ENCODE data around the gene ARL3. TPM values are rescaled to one million over a fixed set of nuclear protein-coding genes. Genes with fewer than 3 reads are reported as not detected.
"Not testable (repeated sequence)": the region's sequence is repeated elsewhere in the genome, so short reads cannot be mapped to it uniquely, and the experiment has no call there.

The ARL3 gene
- total RNA-seq, 1 experiment from 2014 or later, result 10.4 TPM

GRCh38 chr10:102741726-102742237 lies 27.6 kb upstream of the ARL3 start:
- in situ Hi-C loops (cut with HindIII; ENCODE audit: low sequenced_read_pairs), result loop anchor here (5.0 kb wide), 1 partner anchor 91 kb away; no protein-coding TSS in a partner anchor
- no peak for DNase-seq (ENCODE audit: low spot score)

GRCh38 chr10:102740229-102740628 lies 26.0 kb upstream of the ARL3 start:
- in situ Hi-C loops (cut with HindIII; ENCODE audit: low sequenced_read_pairs), result loop anchor here (5.0 kb wide), 1 partner anchor 92 kb away; no protein-coding TSS in a partner anchor
- no peak for DNase-seq (ENCODE audit: low spot score)

DNA sequence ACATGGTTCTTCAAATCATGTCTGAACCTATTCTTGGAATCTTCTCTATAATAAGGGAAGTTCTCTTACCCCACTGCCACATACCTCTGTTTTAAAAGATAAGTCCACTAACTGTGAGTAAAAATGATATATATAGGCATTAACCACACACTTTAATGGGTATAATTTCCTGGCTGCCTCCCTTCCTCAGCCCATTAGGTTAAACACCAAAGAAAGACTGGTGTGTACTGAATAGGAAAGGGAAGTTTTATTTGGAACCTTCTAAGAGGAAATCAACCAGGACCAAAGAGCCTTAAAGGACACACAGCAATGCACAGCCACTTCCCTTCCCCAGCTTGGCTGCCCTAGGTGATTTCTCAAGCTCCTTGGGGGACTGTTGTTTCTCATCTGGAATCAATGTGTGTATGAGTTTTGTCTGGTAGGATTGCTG lies 24.5 kb upstream of the ARL3 start:
- DNase-seq (ENCODE audit: low spot score), result no peak
- in situ Hi-C loops (cut with HindIII; ENCODE audit: low sequenced_read_pairs), result no loop called here

GRCh38 chr10:102735065-102735562 lies 20.9 kb upstream of the ARL3 start:
- in situ Hi-C loops (cut with HindIII; ENCODE audit: low sequenced_read_pairs), result no loop called here
- DNase-seq (ENCODE audit: low spot score), result no peak

DNA sequence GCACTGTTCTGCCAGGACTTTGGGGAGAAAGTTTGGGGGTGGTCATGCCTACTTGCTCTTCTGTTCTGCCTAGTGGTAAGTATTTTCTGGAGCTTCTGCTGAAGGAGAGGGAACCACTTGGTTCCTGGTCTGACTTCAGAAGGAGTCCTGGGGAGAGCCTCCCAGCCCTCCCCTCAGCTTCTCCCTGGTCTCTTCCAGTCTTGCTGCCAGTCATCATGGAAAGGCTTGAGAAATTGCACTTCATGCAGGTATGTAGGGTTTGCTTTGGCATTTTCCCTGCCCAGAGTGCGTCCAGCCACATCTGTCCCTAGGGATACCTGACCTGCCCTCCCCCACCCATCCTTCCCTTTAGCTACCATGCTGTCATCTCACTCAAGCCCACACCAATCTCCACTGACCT lies 18.5 kb upstream of the ARL3 start:
- in situ Hi-C loops (cut with HindIII; ENCODE audit: low sequenced_read_pairs), result no loop called here
- no peak for DNase-seq (ENCODE audit: low spot score)

DNA sequence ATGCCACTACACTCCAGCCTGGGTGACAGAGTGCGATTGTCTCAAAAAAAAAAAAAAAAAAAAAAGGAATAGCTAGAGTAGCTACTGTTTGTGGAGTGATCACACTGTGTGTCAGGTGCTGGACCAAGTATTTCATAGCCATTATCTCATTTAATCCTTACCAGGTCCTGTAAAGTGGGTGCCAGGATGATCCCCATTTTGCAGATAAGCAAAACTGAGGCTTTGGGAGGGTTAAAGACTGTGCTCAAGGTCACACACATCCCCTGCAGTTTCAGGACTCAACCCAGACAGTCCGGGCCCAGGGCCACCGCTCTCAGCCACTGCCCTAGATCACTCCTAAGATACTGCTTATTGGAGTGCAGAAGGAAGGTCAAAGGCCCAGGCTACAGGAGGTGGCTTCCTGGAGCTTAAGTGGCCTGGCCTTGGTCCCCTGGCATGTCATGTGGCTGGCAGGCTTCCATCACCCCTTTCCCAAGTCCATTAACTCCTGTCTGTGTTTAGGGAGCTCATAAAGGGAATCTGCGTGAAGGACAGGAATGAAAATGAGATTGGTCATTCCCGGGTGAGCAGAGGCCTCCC lies 17.1 kb upstream of the ARL3 start:
- no peak for DNase-seq (ENCODE audit: low spot score)
- in situ Hi-C loops (cut with HindIII; ENCODE audit: low sequenced_read_pairs), result no loop called here

GRCh38 chr10:102729029-102730026 lies 15.1 kb upstream of the ARL3 start:
- DNase-seq (ENCODE audit: low spot score), result peak; percentile 82
- in situ Hi-C loops (cut with HindIII; ENCODE audit: low sequenced_read_pairs), result no loop called here

- DNase-seq (ENCODE audit: low spot score), result no peak
- in situ Hi-C loops (cut with HindIII; ENCODE audit: low sequenced_read_pairs), result no loop called here
Measured at GRCh38 chr10:102727037-102727818, 13.0 kb upstream of the ARL3 start.

DNA sequence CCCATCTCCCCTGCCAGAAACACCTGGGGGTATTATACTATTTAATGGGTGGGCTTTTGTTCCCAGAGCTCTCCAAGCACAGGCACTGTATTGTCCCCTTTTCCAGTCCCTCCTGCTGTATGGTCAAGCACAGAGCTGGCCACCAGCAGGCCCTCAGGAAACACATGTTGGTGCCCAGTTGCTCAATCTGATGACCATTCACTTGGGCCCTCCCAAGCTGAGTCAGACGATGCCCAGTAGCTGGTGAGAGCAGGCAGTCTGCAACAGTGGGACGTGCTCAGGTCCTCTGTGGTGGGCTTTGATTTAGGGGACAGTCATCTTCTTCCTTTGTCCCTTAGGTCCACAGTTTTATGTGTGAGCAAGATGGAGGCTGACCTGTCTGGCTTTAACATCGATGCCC lies 12.1 kb upstream of the ARL3 start:
- DNase-seq (ENCODE audit: low spot score), result no peak
- in situ Hi-C loops (cut with HindIII; ENCODE audit: low sequenced_read_pairs), result no loop called here

DNA sequence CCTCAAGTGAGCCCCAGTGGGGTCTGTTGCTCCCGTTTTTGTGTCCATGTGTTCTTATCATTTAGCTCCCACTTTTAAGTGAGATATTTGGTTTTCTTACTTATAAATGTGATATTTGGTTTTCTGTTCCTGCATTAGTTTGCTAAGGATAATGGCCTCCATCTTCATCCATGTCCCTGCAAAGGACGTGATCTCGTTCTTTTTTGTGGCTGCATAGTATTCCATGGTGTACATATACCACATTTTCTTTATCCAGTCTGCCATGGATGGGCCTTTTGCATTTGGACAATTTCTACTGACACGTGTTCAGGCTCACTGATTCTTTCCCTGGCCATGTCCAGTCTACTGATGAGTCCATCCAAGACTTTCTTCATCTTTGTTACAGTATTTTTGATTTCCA lies 9.8 kb upstream of the ARL3 start:
- in situ Hi-C loops (cut with HindIII; ENCODE audit: low sequenced_read_pairs), result no loop called here
- no peak for DNase-seq (ENCODE audit: low spot score)

DNA sequence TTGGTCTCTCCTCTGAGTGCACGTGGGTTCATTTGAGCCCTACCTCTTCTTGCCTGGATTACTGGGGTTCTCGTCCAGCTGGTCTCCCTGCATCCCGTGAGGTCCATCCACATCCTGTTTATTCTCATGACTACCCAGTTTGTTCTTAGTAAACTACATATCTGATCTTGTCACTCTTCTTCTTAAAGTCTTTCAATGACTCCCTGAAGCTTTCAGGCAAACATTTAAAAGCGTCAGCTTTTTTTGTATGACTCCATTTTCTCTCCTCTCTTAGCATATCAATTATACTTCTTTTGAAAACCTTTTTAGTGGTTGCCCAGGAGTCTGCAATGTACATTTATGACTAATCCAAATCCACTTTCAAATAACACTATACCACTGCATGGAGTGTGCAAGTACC lies 7.8 kb upstream of the ARL3 start:
- in situ Hi-C loops (cut with HindIII; ENCODE audit: low sequenced_read_pairs), result no loop called here
- DNase-seq (ENCODE audit: low spot score), result no peak

- in situ Hi-C loops (cut with HindIII; ENCODE audit: low sequenced_read_pairs), result no loop called here
- DNase-seq (ENCODE audit: low spot score), result no peak
Measured at GRCh38 chr10:102720775-102721301, 6.6 kb upstream of the ARL3 start.

GRCh38 chr10:102720337-102720736 lies 6.1 kb upstream of the ARL3 start:
- in situ Hi-C loops (cut with HindIII; ENCODE audit: low sequenced_read_pairs), result no loop called here
- DNase-seq (ENCODE audit: low spot score), result no peak

DNA sequence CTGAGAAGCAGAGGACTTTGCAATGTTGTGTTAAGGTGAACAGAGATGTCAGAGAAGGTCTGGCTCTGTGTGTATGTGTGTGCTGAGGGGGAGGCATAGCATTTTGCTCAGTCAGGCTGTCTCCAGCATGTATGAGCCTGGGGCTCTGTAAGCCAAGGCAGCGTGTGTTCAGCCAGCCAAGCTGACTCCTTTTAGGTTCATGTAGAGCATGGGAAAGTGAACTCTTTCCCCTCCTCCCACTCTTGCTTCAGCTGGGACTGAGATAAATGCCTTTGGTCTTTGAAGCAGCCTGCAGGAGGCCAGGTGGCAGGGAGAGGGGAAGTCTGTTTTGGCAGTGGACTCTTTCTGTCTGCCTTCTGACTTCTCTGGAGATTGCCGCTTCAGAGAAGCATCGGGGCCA lies 4.0 kb upstream of the ARL3 start:
- peak; percentile 71 for DNase-seq (ENCODE audit: low spot score)
- in situ Hi-C loops (cut with HindIII; ENCODE audit: low sequenced_read_pairs), result no loop called here

DNA sequence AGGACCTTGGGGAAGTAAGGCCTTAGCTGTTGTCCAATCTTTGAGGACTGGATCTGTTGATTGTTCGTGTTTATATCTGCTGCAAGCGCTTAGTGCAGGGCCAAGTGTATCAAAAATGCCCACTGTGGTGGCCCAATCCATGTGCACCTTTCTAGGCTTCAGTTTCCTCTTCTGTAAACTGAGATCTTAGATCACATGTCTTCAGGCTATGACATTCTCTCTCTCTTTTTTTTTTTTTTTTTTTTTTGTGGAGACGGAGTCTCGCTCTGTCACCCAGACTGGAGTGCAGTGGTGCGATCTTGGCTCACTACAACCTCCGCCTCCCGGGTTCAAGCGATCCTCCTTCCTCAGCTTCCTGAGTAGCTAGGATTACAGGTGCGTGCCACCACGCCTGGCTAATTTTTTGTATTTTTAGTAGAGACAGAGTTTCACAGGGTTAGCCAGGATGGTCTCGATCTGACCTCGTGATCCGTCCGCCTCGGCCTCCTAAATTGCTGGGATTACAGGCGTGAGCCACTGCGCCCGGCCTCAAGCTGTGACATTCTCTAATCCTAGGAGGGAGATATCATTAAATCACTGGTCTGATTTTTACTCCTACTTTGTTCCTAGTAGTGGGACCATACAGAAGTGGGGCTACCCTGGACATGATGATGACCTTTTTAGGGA lies 2.8 kb upstream of the ARL3 start:
- in situ Hi-C loops (cut with HindIII; ENCODE audit: low sequenced_read_pairs); DNase-seq (ENCODE audit: low spot score): not testable (repeated sequence)

- in situ Hi-C loops (cut with HindIII; ENCODE audit: low sequenced_read_pairs), result no loop called here
- DNase-seq (ENCODE audit: low spot score), result no peak
Measured at GRCh38 chr10:102715880-102716279, 1.7 kb upstream of the ARL3 start.

DNA sequence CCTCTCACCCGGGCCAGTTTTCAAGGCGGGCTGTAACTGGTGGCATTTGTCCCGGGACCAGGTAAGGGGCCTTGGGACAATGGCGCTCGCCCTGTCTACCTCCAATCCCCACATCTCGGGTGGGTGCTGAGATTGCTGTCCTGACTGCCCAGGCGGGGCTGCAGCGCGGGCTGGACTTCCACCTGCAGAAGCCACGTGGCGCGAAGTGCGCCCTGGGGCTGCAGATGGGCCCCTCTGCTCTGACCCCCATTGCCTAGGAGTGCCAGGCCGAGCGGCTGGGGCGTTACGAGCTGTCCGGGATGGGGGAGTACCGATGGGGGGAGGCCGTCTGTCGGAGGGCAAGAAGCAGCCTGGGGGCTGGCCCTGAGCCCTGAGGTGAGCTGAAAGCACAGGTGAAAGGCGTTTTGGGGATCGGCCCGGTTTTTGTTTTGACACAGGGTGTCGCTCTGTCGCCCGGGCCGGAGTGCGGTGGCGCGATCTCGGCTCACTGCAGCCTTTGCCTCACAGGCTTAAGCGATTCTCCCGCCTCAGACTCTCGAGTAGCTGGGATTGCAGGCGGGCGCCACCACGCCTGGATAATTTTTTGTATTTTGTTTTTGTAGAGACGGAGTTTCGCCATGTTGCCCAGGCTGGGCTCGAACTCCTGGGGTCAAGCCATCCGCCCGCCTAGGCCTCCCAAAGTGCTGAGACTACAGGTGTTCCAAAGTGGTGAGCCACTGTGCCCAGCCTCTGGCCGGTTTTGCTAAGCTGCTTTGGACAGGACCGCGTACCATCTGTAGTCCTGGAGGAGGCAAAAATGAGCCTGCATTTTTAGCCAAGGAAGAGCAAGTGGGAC lies 641 bp upstream of the ARL3 start, which contains the start of gene SFXN2:
TSS of gene SFXN2 (plus strand) at position 16 of the 835 bp plus-strand sequence. CDS start 12,001 bp downstream, outside the sequence.
- in situ Hi-C loops (cut with HindIII; ENCODE audit: low sequenced_read_pairs), result no loop called here
- DNase-seq (ENCODE audit: low spot score), result peak; percentile 47

DNA sequence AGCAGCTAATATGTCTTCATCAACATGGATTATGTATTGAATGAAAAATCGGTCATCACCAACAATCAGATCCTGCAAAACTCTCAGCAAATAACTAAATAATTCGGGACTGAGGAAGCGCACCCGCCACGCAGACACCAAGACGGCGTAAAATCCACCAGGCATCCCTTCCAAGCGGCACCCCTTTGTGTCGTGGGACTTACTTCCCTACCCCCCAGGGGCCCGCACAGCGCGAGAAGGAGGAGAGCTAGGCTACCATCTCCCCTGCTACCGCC lies 721 bp downstream of the ARL3 start:
- in situ Hi-C loops (cut with HindIII; ENCODE audit: low sequenced_read_pairs), result no loop called here
- no peak for DNase-seq (ENCODE audit: low spot score)

All from G401 (cell line).